HEK293 (cell line): Measurements from ENCODE around the gene CPN2.

Source experiments
- HOXD13 ChIP-seq: sonication (generic); formaldehyde crosslinking; IDR thresholded peaks from 2 replicates; pipeline ENCODE4 v1.8.0; 2022; ENCODE audit warnings: missing genetic modification reagents, borderline replicate concordance
- KLF16 ChIP-seq: fragments of 450-650 bp; formaldehyde crosslinking; IDR thresholded peaks from 2 replicates; pipeline ENCODE4 v1.5.1; 2017; ENCODE audit warnings: missing biosample characterization, missing genetic modification characterization
- ZBTB20 ChIP-seq: fragments of 450-650 bp; formaldehyde crosslinking; IDR thresholded peaks from 2 replicates; pipeline ENCODE4 v1.5.1; 2016; ENCODE audit warnings: missing biosample characterization, missing genetic modification characterization
- ZFP3 ChIP-seq: fragments of 450-650 bp; formaldehyde crosslinking; IDR thresholded peaks from 2 replicates; pipeline ENCODE4 v1.5.1; 2016; ENCODE audit warnings: low read depth, missing biosample characterization, missing genetic modification characterization
- ZNF133 ChIP-seq: fragments of 450-650 bp; formaldehyde crosslinking; IDR thresholded peaks from 2 replicates; pipeline ENCODE4 v1.5.1; 2016; ENCODE audit warnings: missing biosample characterization, missing genetic modification characterization
- ZNF202 ChIP-seq: fragments of 450-650 bp; formaldehyde crosslinking; IDR thresholded peaks from 2 replicates; pipeline ENCODE4 v1.5.1; 2016; ENCODE audit warnings: missing biosample characterization, missing genetic modification characterization, borderline replicate concordance
- ZNF211 ChIP-seq: fragments of 450-650 bp; formaldehyde crosslinking; IDR thresholded peaks from 2 replicates; pipeline ENCODE4 v1.5.1; 2016; ENCODE audit warnings: low read depth, missing biosample characterization, missing genetic modification characterization
- ZNF266 ChIP-seq: fragments of 450-650 bp; formaldehyde crosslinking; IDR thresholded peaks from 2 replicates; pipeline ENCODE4 v1.5.1; 2016; ENCODE audit warnings: missing biosample characterization, missing genetic modification characterization, low read depth
- ZNF354C ChIP-seq: fragments of 450-650 bp; formaldehyde crosslinking; IDR thresholded peaks from 2 replicates; pipeline ENCODE4 v1.5.1; 2016; ENCODE audit warnings: missing biosample characterization, missing genetic modification characterization, low read depth, borderline replicate concordance
- ZNF394 ChIP-seq: fragments of 450-650 bp; formaldehyde crosslinking; IDR thresholded peaks from 2 replicates; pipeline ENCODE4 v1.5.1; 2016; ENCODE audit warnings: missing biosample characterization, missing genetic modification characterization, mild to moderate bottlenecking, moderate library complexity, borderline replicate concordance
- ZNF514 ChIP-seq: fragments of 450-650 bp; formaldehyde crosslinking; IDR thresholded peaks from 2 replicates; pipeline ENCODE4 v1.5.1; 2016; ENCODE audit warnings: missing biosample characterization, missing genetic modification characterization
- ZNF521 ChIP-seq: fragments of 450-650 bp; formaldehyde crosslinking; IDR thresholded peaks from 2 replicates; pipeline ENCODE4 v1.5.1; 2017; ENCODE audit warnings: missing biosample characterization, mild to moderate bottlenecking, missing genetic modification characterization
- ZNF555 ChIP-seq: fragments of 450-650 bp; formaldehyde crosslinking; conservative IDR thresholded peaks from 2 replicates; pipeline ENCODE4 v1.5.1; 2017; ENCODE audit warnings: missing biosample characterization, mild to moderate bottlenecking, missing genetic modification characterization, inconsistent platforms
- ZNF571 ChIP-seq: fragments of 450-650 bp; formaldehyde crosslinking; IDR thresholded peaks from 2 replicates; pipeline ENCODE4 v1.5.0; 2017; ENCODE audit warnings: missing biosample characterization, missing genetic modification characterization
- ZNF658 ChIP-seq: fragments of 450-650 bp; formaldehyde crosslinking; IDR thresholded peaks from 2 replicates; pipeline ENCODE4; 2016; ENCODE audit warnings: missing biosample characterization, missing genetic modification characterization
- ZNF747 ChIP-seq: fragments of 450-650 bp; formaldehyde crosslinking; IDR thresholded peaks from 2 replicates; pipeline ENCODE4 v1.5.1; 2016; ENCODE audit warnings: missing biosample characterization, missing genetic modification characterization
- ZNF785 ChIP-seq: fragments of 450-650 bp; formaldehyde crosslinking; IDR thresholded peaks from 2 replicates; pipeline ENCODE4 v1.5.1; 2016; ENCODE audit warnings: missing biosample characterization, missing genetic modification characterization
- ZNF792 ChIP-seq: fragments of 450-650 bp; formaldehyde crosslinking; IDR thresholded peaks from 2 replicates; pipeline ENCODE4 v1.5.1; 2016; ENCODE audit warnings: missing biosample characterization, missing genetic modification characterization
- ZNF830 ChIP-seq: fragments of 450-650 bp; IDR thresholded peaks from 2 replicates; pipeline ENCODE4 v1.5.0; 2018; ENCODE audit warnings: missing biosample characterization, missing genetic modification characterization, low read depth, mild to moderate bottlenecking, moderate library complexity
- TF ChIP-seq, protein P1 (sequence below): fragments of 450-650 bp; formaldehyde crosslinking; IDR thresholded peaks from 2 replicates; pipeline ENCODE4 v1.5.0; 2017; ENCODE audit warnings: missing biosample characterization, missing genetic modification characterization, borderline replicate concordance
- TF ChIP-seq, protein P2 (sequence below): fragments of 450-650 bp; formaldehyde crosslinking; IDR thresholded peaks from 2 replicates; pipeline ENCODE4 v1.5.1; 2016; ENCODE audit warnings: missing biosample characterization, missing genetic modification characterization
- TF ChIP-seq, protein P3 (sequence below): fragments of 450-650 bp; formaldehyde crosslinking; IDR thresholded peaks from 2 replicates; pipeline ENCODE4 v1.5.1; 2017; ENCODE audit warnings: missing biosample characterization, missing genetic modification characterization
- TF ChIP-seq, protein P4 (sequence below): fragments of 450-650 bp; formaldehyde crosslinking; IDR thresholded peaks from 2 replicates; pipeline ENCODE4; 2016; ENCODE audit warnings: missing biosample characterization, missing genetic modification characterization
- TF ChIP-seq, protein P5 (sequence below): IDR thresholded peaks from 2 replicates; pipeline ENCODE4 v1.6.1; 2011; ENCODE audit warnings: mild to moderate bottlenecking, low read depth, low read length, borderline replicate concordance

CPN2 gene

DNA sequence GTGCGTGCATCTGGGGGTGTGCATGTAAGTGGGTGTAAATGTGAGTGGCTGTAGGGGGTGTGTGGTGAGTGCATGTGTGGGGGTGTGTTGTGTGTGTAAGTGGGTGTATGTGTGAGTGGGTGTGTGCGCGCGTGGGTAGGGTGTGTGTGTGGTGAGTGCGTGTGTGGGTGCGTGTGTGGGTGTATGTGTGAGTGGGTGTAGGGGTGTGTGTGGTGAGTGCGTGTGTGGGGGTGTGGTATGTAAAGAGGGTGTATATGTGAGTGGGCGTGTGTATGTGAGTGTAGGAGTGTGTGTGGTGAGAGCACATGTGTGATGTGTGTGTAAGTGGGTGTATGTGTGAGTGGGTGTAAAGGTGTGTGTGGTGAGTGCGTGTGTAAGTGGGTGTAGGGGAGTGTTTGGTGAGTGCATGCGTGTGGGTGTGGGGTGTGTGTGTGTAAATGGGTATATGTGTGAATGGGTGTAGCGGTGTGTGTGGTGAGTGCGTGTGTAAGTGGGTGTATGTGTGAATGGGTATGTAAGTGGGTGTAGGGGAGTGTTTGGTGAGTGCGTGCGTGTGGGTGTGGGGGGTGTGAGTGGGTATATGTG, 916 bp upstream of the CPN2 start (continued):
- TF ChIP-seq, protein P1, sequence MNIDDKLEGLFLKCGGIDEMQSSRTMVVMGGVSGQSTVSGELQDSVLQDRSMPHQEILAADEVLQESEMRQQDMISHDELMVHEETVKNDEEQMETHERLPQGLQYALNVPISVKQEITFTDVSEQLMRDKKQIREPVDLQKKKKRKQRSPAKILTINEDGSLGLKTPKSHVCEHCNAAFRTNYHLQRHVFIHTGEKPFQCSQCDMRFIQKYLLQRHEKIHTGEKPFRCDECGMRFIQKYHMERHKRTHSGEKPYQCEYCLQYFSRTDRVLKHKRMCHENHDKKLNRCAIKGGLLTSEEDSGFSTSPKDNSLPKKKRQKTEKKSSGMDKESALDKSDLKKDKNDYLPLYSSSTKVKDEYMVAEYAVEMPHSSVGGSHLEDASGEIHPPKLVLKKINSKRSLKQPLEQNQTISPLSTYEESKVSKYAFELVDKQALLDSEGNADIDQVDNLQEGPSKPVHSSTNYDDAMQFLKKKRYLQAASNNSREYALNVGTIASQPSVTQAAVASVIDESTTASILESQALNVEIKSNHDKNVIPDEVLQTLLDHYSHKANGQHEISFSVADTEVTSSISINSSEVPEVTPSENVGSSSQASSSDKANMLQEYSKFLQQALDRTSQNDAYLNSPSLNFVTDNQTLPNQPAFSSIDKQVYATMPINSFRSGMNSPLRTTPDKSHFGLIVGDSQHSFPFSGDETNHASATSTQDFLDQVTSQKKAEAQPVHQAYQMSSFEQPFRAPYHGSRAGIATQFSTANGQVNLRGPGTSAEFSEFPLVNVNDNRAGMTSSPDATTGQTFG: no peak; the same call in 1 of the 2 replicates
- TF ChIP-seq ZBTB20 (tag by site-specific recombination): no peak
- TF ChIP-seq, protein P2, sequence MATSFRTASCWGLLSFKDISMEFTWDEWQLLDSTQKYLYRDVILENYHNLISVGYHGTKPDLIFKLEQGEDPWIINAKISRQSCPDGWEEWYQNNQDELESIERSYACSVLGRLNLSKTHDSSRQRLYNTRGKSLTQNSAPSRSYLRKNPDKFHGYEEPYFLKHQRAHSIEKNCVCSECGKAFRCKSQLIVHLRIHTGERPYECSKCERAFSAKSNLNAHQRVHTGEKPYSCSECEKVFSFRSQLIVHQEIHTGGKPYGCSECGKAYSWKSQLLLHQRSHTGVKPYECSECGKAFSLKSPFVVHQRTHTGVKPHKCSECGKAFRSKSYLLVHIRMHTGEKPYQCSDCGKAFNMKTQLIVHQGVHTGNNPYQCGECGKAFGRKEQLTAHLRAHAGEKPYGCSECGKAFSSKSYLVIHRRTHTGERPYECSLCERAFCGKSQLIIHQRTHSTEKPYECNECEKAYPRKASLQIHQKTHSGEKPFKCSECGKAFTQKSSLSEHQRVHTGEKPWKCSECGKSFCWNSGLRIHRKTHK (tag by site-specific recombination): no peak
- peak; percentile 7; the same call in 1 of the 2 replicates for TF ChIP-seq ZNF571 (tag by site-specific recombination)
- 0 out of 2 replicates have a peak, but pooled peaks have one; percentile 14 for TF ChIP-seq ZNF202 (tag by site-specific recombination)
- 0 out of 2 replicates have a peak, but pooled peaks have one; percentile 12 for TF ChIP-seq ZNF514 (tag by site-specific recombination)
- TF ChIP-seq, protein P3, sequence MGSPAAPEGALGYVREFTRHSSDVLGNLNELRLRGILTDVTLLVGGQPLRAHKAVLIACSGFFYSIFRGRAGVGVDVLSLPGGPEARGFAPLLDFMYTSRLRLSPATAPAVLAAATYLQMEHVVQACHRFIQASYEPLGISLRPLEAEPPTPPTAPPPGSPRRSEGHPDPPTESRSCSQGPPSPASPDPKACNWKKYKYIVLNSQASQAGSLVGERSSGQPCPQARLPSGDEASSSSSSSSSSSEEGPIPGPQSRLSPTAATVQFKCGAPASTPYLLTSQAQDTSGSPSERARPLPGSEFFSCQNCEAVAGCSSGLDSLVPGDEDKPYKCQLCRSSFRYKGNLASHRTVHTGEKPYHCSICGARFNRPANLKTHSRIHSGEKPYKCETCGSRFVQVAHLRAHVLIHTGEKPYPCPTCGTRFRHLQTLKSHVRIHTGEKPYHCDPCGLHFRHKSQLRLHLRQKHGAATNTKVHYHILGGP (tag by site-specific recombination): no peak
- no peak for TF ChIP-seq ZNF521 (tag by site-specific recombination)
- 0 out of 2 replicates have a peak, but pooled peaks have one; percentile 10 for TF ChIP-seq ZNF266 (tag by site-specific recombination)
- TF ChIP-seq ZNF792: no peak
- 0 out of 2 replicates have a peak, but pooled peaks have one; percentile 17 for TF ChIP-seq ZNF785
- TF ChIP-seq ZNF354C (tag by site-specific recombination): no peak
- TF ChIP-seq HOXD13 (CRISPR knock-in tag): no peak
- TF ChIP-seq ZNF394: no peak
- peak; percentile 7; the same call in 1 of the 2 replicates for TF ChIP-seq ZNF133
- peak; percentile 38; the same call in 1 of the 2 replicates for TF ChIP-seq ZNF658 (tag by site-specific recombination)
- no peak for TF ChIP-seq ZNF211
- 0 out of 2 replicates have a peak, but pooled peaks have one; percentile 39 for TF ChIP-seq ZFP3
- TF ChIP-seq ZNF555 (tag by site-specific recombination): no peak
- TF ChIP-seq, protein P4, sequence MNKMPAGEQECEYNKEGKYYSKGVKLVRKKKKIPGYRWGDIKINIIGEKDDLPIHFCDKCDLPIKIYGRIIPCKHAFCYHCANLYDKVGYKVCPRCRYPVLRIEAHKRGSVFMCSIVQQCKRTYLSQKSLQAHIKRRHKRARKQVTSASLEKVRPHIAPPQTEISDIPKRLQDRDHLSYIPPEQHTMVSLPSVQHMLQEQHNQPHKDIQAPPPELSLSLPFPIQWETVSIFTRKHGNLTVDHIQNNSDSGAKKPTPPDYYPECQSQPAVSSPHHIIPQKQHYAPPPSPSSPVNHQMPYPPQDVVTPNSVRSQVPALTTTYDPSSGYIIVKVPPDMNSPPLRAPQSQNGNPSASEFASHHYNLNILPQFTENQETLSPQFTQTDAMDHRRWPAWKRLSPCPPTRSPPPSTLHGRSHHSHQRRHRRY (tag by site-specific recombination): peak; percentile 41; the same call in 1 of the 2 replicates
- TF ChIP-seq ZNF747 (tag by site-specific recombination): 0 out of 2 replicates have a peak, but pooled peaks have one; percentile 4
- TF ChIP-seq ZNF830 (tag by site-specific recombination): no peak
- TF ChIP-seq KLF16 (tag by site-specific recombination): no peak
- TF ChIP-seq, protein P5, sequence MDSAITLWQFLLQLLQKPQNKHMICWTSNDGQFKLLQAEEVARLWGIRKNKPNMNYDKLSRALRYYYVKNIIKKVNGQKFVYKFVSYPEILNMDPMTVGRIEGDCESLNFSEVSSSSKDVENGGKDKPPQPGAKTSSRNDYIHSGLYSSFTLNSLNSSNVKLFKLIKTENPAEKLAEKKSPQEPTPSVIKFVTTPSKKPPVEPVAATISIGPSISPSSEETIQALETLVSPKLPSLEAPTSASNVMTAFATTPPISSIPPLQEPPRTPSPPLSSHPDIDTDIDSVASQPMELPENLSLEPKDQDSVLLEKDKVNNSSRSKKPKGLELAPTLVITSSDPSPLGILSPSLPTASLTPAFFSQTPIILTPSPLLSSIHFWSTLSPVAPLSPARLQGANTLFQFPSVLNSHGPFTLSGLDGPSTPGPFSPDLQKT: no peak
